ENCODE results near the gene ELMO3.

The ELMO3 gene

GRCh38 chr16:67155295-67156142 lies 43.4 kb upstream of the ELMO3 start:
- DNase-seq (ENCODE audit: extremely low read depth, low read depth) = no peak
- peak; percentile 55 for TF ChIP-seq CTCF (IDR thresholded peaks at IDR 0.05; ENCODE audit: low read depth, low read length)

- no peak for DNase-seq (ENCODE audit: extremely low read depth, low read depth)
- no peak for TF ChIP-seq CTCF (IDR thresholded peaks at IDR 0.05; ENCODE audit: low read depth, low read length)
Observed at GRCh38 chr16:67156143-67156844, 42.6 kb upstream of the ELMO3 start.

- no peak for TF ChIP-seq CTCF (IDR thresholded peaks at IDR 0.05; ENCODE audit: low read depth, low read length)
- DNase-seq (ENCODE audit: extremely low read depth, low read depth) = no peak
Observed at GRCh38 chr16:67157106-67157748, 41.7 kb upstream of the ELMO3 start.

GRCh38 chr16:67157892-67158635 lies 40.9 kb upstream of the ELMO3 start:
- no peak for TF ChIP-seq CTCF (IDR thresholded peaks at IDR 0.05; ENCODE audit: low read depth, low read length)
- DNase-seq (ENCODE audit: extremely low read depth, low read depth) = no peak

GRCh38 chr16:67158637-67159600 lies 40.0 kb upstream of the ELMO3 start:
- DNase-seq (ENCODE audit: extremely low read depth, low read depth) = no peak
- no peak for TF ChIP-seq CTCF (IDR thresholded peaks at IDR 0.05; ENCODE audit: low read depth, low read length)

- no peak for DNase-seq (ENCODE audit: extremely low read depth, low read depth)
- no peak for TF ChIP-seq CTCF (IDR thresholded peaks at IDR 0.05; ENCODE audit: low read depth, low read length)
Observed at GRCh38 chr16:67161595-67162058, 37.3 kb upstream of the ELMO3 start.

Measured in AG09319 (cell line).